GM21529 (cell line): ENCODE results near the gene NEK6.

Experiments
- ATAC-seq: cut with Tn5 transposase; IDR thresholded peaks from one replicate; pipeline ENCODE4 v1.9.1; 2021; ENCODE audit not compliant: unreplicated experiment

NEK6 gene

DNA sequence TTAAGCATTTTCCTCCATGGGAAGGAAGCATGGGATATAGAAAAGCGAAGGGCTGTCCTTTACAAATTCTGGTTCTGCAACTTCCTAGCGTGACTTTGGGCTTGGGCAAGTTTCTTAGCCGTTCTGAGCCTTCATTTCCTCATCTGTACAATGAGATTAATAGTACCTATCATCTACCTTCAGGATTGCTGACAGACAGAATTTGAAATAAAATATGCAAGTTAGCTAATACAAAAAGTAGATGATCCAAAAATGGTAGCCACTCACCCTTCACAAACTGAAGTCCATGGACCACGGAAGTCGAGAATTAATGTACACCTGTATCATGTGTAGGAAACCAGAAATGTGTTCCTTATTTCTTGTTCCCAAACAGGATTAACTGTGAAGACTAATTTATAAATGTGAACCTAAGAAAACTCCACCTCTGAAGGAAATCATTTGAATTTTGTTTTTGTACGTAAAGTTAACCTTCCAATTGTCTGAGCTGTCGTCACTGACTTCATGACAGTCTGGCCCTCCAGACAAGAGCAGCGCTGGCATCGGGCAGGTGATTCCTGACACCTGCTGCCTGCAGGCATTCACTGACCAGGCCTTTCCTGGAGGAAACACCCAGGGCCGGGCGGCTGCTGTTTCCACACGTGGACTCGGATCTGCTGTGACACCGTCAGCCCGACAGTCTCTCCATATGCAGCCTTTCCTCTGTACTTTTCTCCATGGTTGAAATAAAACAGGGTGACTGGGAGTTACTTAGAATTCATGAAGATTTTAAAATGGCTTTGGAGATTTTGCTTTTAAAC, 94.1 kb downstream of the NEK6 start:
- no peak for ATAC-seq

DNA sequence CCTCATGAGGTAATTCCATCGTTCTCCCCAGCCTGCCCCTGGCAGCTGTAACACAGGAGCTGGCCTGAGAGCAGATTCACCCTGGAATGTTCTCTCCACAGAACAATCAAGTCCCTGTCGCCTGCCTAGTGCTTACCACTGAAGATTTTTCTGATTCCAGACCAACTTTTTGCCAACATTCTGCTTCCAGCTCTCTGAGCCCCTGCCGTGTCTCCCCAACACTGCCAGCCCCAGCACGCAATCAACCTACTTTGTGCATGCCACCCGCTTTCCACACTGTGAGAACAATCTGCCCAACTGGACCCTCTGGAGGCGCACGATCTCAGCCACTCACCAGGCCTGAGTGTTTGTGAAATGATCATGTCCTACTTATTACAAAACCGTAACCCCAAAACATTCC, 94.9 kb downstream of the NEK6 start:
- ATAC-seq = no peak

DNA sequence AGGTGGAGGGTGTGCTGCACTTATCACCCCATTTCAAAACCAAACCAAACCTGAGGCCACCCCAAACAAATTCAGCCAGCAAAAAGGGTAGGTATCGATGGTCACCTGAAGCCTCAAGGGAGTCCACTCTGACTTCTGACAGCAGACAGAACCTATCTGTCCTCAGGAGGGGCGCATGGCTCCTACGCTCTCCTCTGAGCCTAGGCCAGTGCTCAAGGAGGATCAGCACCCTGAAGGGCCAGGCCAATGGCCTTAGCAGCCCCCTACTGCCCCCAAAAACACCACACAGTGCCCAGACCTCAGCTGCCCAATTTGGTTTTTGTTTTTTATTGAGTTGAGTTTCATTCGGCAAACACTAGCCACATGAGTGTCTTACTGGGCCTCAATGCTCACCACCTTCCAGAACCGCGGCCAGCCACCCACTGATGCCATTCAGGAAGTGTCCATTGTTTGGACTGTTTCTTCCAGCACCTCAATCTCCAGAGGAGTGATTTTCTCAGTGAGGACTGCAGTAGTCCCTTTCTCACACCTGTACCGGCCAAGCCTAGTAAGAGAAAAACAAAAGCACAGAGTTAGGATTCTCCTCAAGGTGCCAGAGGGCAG, 95.5 kb downstream of the NEK6 start:
- ATAC-seq = no peak

DNA sequence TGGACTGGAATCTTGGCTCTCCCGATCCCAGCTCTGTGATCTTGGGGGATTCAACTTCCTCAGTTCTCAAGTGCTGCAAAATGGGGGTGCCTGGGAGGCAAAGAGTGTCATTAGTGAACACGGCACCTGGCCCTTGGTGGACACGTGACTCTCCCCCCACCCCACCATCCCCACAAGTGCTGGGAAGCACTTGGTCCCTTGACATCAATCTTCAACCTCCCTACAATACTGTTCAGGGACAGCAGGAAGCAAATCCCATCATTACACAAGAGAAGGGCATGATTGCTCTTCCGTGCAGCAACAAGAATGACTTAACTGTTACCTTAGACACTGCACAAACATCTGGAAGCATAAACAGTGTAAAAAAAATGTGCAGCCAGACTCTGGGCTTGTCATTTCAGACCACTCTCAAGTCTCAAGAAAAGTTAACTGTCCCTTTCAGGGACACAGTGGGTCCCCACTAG, 96.1 kb downstream of the NEK6 start:
- no peak for ATAC-seq

DNA sequence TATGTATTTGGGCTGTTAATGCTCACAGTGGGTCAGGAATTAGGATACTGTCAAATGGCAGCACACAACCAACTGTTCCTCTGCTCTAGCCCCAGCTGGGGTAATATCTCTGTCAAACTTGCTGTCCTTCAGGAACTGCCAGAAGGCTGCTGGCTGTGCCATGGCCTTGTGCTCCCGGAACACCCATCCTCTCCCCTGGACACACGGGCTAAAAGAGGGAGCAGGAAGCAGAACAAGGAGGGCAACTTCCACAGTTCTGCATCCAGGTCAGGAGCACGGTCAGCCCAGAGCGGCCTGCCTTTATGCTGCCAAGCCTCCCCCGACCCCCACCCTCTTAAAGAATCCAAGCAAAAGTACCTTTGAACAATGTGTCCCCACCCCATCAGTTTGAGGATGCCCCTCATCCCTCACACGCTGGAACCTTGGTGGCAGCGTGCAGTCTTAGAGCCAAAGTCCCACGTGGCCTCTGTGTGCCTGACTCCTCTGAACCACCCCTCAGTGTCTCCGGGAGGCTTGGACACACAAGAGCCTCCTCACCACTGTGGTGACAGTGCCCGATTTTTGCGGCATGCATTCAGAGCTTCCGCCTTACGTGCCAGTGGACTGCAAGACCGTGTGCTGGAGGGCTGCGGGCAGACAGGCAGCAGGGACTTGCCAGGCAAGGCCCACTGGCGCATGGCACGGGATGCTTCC, 96.7 kb downstream of the NEK6 start:
- no peak for ATAC-seq

DNA sequence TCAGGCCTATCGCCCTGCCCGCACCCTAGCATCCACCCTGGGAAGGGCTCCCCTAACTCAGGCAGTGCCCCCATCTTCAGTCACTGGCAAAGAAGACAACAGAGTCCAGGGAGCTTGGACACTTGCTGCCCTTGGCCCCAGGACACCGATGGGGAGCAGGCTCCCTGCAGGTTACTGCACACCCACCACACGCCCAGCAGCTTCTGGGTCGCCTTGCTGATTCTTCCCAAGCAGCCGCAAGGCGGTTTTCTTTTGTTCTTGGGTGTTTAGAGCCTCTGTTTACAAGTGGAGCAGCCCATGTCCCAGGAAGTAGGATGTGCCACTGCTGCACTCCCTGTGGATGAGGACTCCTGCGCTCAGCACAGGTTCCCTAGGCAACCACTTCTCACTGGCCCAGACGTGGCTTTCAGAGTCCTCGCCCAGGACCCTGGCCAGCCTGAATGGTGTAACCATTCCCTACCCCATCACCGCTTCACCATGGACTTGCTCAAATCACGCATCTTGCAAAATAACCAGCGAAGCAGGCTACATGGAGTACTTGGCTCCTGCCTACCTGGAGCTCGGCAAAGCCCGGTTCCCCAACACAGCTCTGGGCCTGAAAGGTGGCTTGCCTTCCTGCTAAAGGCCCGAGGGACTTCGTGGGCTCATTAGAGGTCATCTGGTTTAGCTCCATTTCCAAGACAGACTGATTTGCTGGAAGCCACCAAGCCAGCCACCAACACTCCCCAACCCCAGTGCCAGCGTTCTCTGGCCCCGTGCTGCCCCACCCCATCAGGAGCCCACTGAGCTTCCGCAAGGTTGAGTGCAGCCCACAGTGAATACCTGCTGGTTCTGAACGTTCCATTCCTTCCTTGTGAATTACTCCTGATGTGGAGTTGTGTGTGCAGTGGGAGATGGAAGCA, 97.5 kb downstream of the NEK6 start:
- no peak for ATAC-seq

DNA sequence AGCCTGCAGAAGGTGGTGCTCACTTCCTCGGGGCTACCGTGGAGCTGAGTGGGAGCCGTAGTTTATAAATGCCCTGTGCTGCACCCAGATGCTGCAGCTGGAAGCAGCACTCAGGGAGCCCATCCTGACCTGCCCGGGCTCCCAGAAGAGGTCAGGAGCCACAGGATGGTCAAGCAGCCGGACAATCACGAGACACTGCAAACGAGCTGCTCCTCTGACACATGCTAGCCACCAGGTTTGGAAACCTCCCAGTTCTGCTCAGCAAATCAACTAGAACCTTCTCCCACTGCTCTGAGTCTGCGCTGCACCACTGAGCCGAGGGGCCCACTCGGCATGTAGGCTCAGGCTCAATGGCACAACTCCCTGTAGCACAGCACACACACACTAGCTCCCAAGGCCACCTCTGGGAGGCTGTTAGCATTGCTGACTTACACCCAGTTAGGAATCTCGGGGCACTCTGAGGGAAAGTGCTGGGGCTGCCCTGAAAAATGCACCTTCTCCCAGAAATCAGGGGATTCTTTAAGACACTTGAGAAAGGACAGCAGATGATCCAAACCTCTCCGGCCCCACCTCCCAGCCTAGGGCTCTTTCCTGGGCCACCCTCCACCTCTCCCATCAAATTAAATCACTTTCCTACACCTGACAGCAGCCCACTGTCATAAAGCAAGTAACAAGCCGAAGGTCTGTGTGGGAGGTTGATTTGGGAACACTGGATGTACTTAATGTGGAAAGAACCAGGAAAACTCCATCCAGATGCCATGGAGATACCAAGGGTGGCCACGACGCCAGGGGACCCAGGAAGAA, 98.4 kb downstream of the NEK6 start:
- no peak for ATAC-seq

DNA sequence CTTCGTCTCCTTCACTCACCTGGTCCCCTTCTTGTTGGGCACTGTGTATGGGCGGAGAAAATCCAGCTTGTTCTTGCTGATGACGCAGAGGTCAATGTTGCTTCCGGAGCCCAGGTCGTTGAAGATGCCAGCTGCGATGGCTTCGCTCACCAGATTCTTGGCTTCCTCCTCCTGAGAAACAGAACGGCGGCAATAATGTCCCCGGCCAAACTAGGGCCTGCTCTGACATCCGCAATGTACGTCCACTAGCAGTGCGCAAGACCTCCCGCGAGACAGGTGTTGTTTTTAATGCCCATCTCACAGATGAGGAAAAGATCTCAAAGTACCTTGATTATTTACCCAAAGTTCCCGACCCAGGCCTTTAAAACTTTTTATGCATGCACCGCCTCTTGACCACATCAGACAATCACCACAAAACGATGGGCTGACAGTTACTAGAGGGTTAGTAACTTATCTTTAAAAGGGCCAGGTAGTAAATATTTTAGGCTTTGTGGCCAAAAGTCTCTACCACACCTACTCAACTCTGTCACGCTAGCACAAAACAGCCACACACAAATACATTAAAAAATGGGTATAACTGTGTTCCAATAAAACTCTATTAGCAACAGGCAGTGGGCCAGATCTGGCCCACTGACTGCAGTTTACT, 99.1 kb downstream of the NEK6 start:
- ATAC-seq = no peak

DNA sequence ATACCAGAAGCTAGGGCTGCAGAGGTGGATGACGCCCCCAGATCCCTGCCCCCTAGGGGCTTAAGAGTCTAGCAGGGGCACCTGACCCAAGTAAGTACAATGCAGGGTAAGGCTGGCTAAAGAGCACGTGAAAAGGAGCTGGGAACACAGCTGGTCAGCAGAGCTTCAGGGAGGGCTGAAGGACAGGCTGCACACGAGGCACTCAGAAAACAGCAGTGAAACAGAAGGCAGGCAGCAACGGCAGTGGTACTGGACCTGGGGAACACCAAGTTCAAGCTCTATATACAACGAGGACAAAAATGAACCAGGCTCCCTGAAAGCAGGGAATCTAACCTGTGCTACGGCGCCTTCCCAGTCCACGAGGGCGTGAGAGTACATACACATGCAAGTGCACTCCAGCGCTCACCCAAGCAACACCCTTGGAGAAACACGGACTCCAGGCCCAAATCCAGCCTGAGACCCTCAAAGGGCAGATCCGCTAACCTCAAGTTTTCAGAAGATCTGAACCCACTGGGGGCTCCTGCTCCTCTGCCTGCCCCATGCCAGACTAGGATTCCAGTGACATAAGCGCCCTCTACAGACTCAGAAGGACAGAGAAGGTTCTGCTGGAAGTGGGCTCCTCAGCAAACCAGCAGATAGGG, 100.1 kb downstream of the NEK6 start:
- ATAC-seq = no peak

DNA sequence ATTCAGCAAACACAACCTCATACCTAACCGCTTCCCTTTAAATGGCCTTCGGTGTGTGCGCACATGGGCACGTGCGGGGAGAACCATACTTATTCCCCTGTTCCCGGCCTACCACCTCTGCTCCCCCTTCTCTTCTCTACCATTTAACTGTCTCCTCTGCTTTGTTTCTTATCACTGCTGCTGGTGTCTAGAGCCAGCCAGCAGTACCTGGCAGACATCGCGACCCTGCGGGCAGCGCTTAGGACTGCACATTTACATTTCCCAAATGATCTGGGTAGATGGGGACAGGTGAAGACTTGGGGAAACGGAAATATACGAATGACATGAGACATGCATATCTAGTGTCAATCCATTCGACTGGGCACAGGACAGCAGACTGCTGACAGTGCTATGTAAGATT, 100.9 kb downstream of the NEK6 start:
- ATAC-seq = no peak

DNA sequence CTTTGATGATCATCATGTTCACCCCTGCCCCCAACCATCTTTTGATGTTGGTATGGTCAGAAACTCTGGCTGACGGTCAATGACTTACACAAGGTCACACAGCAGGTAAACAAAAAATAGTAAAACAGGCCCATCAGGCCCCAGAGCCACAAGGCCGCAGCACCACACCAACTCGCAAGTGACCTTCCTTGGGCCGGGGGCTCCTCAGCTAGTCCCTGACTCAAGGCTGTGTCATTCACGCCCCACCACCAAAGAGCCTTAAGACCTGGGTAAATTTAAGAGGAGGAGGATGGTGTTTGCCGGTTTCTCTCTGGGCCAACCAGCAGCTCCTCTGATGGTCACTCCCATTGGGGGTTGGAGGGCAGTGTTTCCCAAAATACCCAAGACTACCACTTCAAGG, 101.7 kb downstream of the NEK6 start:
- no peak for ATAC-seq

DNA sequence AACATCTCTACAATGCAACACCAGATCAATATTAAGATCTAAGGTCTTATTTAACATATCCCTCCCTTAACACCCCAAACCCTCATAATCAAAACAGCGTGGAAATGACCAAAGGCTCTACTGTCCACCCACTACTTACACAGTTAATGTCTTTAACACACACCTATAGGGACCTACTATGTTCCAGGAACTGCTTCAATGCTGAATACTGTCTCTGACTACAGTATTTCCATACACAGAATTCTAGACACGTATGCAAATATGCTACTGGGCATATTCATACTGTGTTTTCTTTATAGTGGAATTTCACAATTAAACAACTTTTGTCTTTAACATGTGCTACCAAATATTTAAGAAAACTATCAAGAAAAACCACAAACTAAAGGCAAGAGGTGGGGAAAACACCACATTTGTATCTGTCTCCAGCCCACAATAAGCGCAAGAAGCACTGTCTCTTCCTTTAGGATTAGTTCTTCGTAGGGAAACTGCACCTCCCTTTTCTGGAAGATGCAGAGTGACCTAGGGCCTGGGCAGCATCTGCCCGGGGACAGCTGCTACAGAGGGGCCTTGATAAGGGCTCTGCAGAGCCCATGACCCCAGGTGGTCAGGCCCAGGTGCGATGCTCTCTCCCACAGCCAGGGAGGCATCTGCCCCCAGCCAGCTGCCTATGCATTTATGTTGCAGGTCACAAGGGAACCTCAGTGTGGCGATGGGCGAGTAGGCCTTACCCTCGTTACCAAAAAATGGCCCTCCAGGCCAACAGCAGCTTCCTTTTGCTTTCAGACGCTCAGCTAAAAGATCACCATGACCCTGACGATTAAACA, 102.3 kb downstream of the NEK6 start:
- ATAC-seq = no peak

DNA sequence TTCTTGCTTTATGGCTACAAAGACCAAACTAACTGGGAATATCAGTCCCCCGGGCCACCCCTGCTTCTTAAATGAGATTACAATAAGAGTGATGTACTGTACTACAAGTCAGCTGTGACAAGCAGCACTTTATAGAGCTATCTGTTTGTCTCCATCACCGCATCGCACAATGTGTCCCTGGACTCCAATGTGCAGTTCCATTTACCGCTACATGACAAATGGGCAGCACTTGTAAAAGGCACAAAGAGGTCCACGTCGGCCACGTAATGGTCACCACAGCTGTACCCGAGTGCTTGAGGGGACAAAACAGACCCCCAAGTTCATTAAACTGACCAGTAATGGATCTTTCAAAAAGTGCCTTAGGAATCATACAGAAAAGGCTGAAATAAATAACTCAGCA, 103.4 kb downstream of the NEK6 start:
- ATAC-seq = no peak

DNA sequence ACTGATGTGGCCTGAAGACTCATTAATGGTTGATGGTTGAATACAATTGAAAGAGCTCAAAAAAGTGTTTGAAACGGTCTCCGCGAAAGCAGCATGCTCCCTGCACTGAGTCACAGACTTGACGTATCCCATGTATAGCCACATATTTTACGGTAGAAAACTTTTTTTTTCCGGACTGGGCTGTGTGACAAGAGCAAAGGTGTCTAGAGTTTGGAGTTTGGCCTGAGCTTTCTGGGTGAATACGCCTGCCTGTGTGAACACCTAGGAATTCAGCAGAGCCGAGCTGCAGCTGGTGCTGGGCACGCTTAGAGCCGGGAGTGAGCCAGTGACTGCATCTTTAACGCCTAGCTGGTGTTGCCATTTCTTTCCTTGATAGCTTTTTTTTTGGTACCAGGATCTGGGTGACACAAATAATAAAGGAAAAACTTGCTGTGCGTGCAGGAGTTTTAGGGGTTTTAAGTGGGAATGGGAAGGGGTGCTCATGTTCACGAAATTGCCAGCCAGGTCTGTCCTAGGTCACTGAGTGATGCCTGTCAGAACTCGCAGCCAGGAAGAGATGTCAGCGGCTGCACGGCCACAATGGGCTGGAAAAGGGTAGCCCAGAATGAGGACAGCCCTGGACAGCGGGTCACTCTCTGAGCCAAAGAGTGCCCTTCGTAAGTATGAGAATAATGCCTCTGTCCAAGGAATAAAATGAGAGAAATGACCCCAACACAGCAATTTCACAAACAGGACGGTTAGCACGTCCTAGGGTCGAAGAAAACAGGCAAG, 105.8 kb downstream of the NEK6 start:
- no peak for ATAC-seq

DNA sequence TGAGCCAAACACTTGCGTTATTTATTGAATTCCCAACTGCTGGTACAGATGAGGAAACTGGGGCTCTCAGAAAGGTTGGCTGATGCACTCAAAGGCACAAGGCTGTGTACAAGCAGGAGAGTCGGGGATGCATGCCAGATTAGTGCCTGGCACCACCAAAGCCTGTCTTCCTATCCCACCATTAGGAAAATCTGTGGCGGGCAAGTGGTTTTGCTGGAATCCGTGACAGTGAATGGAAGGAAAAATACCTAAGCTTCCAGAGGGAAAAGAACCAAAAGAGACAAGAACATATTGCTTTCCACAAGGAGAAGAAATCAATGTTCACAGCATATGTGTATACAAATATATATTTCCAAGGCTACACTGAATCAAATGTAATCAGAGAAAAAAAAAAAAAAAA, 106.4 kb downstream of the NEK6 start:
- ATAC-seq = no peak

DNA sequence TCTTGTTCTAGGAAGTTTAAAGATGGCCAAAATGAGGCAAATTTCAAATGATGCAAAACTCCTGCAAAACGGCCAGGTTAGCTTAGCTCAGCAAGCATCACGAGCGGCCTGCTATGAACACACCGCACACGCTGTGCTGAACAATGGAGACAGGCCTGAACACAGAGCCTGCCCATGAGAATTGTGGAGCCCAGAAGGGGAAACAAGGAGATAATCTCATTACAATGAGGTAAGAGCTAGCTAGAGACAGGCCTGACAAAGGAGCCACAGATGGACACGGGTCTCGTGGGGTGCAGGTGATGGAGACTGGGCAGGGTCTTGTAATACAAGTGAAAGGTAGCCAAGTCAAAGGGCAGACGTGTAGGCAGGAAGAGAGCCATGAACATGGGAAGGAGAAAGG, 107.3 kb downstream of the NEK6 start:
- ATAC-seq = no peak

DNA sequence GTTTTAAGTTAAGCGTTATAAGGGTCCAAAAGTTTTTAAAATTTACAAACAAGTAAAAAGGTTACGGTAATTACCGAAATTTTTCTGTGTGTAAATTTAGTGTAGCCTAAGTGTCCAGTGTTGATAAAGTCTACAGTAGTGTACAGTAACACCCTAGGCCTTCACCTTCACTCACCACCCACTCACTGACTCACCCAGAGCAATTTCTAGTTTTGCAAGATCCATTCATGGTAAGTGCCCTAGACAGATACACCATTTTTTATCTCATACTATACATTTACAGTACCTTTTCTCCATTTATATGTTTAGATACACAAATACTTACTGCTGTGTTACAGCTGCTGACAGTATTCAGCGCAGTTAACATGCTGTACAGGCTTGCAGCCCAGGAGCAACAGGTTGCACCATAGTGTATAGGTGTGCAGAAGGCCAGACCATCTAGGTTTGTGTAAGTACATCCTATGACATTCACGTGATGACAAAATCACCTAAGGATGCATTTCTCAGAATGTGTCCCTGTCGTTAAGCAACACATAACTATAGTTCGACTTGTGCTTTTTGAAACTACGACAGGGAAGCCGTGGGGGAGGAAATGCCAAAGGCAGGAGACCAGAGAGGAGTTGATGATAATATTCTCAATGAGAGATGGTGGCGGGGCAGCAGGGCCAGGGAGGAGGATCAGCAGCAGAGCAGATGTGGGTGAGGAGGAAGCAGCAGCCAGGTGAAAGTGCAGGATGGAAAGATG, 108.9 kb downstream of the NEK6 start:
- ATAC-seq = no peak
